RWPE2 (cell line): ENCODE data around the gene ARHGEF4.

Experiments
- ATAC-seq: fragments of 200-7000 bp; cut with Tn5 transposase; 3 replicates; pipeline ENCODE4 v1.9.1; 2021; ENCODE audit warnings: low read depth
- DNase-seq: peaks from one replicate; pipeline ENCODE4 v3.0.0-alpha.2; 2020; ENCODE audit warnings: low spot score
- H3K27ac ChIP-seq: fragments of 450-650 bp; 2 replicates; pipeline ENCODE4 v1.5.1; 2017; ENCODE audit warnings: mild to moderate bottlenecking; ENCODE audit not compliant: poor library complexity, severe bottlenecking
- H3K27me3 ChIP-seq: fragments of 250-450 bp; sonication (Bioruptor Pico); 2 replicates; pipeline ENCODE4 v1.5.1; 2021; ENCODE audit warnings: mild to moderate bottlenecking, moderate library complexity; ENCODE audit not compliant: insufficient read depth, poor library complexity, severe bottlenecking
- H3K36me3 ChIP-seq: fragments of 250-450 bp; sonication (Bioruptor Pico); 2 replicates; pipeline ENCODE4 v1.5.1; 2020; ENCODE audit warnings: low read depth, mild to moderate bottlenecking, moderate library complexity
- H3K4me1 ChIP-seq: fragments of 250-450 bp; sonication (Bioruptor Pico); 2 replicates; pipeline ENCODE4 v1.5.1; 2021; ENCODE audit warnings: mild to moderate bottlenecking, moderate library complexity; ENCODE audit not compliant: insufficient read depth, poor library complexity, severe bottlenecking
- H3K4me3 ChIP-seq: fragments of 250-450 bp; sonication (Bioruptor Pico); 2 replicates; pipeline ENCODE4 v1.5.1; 2021; ENCODE audit warnings: mild to moderate bottlenecking, moderate library complexity; ENCODE audit not compliant: severe bottlenecking
- H3K9me3 ChIP-seq: fragments of 250-450 bp; sonication (Bioruptor Pico); 2 replicates; pipeline ENCODE4 v1.5.1; 2021; ENCODE audit warnings: mild to moderate bottlenecking, moderate library complexity; ENCODE audit not compliant: severe bottlenecking
- TF ChIP-seq, protein P1 (sequence below): fragments of 450-650 bp; IDR thresholded peaks from one replicate; pipeline ENCODE4 v1.5.1; 2017; ENCODE audit warnings: mild to moderate bottlenecking, moderate library complexity; ENCODE audit not compliant: poor library complexity, severe bottlenecking

ARHGEF4 gene

DNA sequence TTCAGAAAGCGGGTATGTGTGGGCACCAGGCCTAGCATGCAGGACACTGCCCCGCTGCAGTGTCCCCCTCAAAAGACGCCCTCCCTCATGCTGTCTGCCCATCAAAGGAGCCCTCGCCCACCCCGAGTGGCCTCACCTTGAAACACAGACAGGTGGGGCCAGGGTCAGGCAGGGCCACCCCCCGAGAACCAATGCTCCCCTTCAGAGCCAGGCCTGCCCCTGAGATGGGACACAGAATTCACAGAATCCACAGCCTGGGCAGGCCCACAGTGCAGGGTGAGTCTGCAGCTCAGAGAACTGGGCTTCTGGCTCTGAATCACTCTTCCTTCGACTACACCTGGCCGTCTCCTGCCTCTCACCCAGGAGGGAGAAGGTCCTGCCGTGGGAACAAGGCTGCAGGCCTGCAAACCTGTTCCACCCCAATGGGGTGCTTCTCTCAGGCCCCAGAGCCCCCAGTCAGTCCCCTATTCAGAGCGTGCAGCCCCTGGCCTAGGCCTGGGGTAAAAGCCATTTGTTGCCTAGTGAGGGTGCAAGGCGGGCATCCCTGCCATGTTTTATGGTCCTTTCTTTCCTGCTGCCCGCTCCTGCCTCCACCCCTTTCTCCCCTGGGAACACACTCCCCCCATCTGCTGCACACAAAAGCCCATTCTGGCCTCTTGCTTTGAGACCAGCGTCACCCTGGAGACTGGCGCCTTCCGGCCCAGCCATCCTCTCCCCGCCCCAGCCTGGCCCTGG lies 11.3 kb upstream of the ARHGEF4 start:
- H3K27ac ChIP-seq: peak overlapping the region; percentile 45
- peak; percentile 40 for ATAC-seq
- TF ChIP-seq, protein P1, sequence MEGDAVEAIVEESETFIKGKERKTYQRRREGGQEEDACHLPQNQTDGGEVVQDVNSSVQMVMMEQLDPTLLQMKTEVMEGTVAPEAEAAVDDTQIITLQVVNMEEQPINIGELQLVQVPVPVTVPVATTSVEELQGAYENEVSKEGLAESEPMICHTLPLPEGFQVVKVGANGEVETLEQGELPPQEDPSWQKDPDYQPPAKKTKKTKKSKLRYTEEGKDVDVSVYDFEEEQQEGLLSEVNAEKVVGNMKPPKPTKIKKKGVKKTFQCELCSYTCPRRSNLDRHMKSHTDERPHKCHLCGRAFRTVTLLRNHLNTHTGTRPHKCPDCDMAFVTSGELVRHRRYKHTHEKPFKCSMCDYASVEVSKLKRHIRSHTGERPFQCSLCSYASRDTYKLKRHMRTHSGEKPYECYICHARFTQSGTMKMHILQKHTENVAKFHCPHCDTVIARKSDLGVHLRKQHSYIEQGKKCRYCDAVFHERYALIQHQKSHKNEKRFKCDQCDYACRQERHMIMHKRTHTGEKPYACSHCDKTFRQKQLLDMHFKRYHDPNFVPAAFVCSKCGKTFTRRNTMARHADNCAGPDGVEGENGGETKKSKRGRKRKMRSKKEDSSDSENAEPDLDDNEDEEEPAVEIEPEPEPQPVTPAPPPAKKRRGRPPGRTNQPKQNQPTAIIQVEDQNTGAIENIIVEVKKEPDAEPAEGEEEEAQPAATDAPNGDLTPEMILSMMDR: no peak

DNA sequence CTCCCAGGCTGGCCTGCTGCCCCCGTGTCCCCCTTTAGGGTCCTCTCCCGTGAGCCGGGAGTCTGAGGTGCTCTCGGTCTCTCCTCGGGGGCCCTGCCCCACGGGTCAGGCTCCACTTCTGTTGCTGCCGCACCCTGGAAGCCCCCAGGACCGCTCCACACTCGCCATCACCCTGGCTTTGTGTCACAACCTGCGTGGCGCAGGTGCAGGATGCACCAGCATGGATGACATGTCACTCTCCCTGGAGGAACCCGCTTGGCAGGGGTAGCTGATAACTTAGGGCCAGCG lies 10.8 kb upstream of the ARHGEF4 start:
- Histone ChIP-seq H3K27ac (peak overlapping the region; percentile 45), H3K4me1 (peaks cover 51% of the 10 kb centered on the region)
- no peak for ATAC-seq

More for the DNA sequence above, 11.3 kb upstream of the ARHGEF4 start:
- no peak overlapping the region for H3K4me3 ChIP-seq
- no peaks in the 10 kb centered on the region for H3K36me3 ChIP-seq
- peaks cover 51% of the 10 kb centered on the region for H3K4me1 ChIP-seq
- DNase-seq: peak; percentile 60
- H3K9me3 ChIP-seq: no peaks in the 10 kb centered on the region
- H3K27me3 ChIP-seq: no peaks in the 10 kb centered on the region

DNA sequence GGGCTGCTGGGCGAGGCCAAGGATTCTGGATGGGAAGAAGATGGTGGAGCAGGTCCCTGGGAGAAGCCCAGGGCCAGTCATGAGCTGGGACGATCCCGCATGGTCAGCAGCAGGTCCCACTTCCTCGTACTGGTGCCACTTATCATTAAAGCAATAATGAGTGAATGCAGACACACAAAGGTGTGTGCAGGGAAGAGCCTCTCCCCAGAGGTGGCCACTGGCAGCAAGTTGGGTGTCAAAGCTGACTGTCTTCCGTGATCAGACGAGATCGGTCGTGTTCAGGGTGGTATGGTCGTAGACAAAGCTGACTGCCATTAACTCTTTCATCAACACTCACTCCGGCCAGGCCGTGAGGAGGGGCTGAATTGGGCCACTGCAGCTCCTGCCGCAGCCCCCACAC lies 10.3 kb upstream of the ARHGEF4 start:
- no peak for ATAC-seq
- Histone ChIP-seq H3K36me3 (no peaks in the 10 kb centered on the region), H3K27me3 (no peaks in the 10 kb centered on the region), H3K27ac (peak overlapping the region; percentile 78), H3K4me3 (no peak overlapping the region), H3K4me1 (peaks cover 51% of the 10 kb centered on the region), H3K9me3 (no peaks in the 10 kb centered on the region)
- no peak for DNase-seq
- TF ChIP-seq, protein P1: no peak

More for the DNA sequence above, 10.8 kb upstream of the ARHGEF4 start:
- no peak overlapping the region for H3K4me3 ChIP-seq
- H3K27me3 ChIP-seq: no peaks in the 10 kb centered on the region
- no peak for DNase-seq
- no peaks in the 10 kb centered on the region for H3K36me3 ChIP-seq
- TF ChIP-seq, protein P1: no peak
- H3K9me3 ChIP-seq: no peaks in the 10 kb centered on the region

DNA sequence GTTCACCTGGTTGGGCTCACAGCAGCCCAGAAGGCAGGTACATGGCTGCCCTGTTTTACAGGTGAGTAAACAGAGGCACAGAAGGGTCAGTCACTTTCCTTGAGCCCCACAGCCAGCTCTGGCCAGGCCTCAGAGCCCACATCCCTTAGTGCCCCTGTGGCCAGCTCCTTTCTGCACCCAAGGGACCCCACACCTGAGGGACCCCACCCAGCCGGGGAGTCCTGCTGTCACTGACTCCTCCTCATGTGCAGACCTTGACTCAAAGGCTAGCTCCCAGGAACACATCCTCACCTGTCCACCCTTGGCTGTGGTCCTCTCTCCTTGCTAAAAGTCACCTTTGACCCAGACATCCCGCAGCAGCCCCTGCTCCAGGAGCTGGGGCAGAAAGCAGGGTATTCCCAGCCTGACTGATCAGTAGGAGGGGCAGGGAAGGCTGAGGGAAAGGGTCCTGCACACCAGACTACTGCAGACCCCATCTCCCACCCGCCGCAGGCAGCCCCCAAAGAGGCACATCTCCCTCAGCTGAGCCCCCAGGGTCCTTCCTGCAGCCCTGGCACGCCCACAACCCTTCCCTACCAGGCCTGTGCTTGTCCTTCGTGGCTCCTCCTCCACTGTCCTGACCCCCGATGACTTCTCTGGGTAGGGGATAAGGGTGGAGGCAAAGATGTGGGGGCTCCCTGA lies 9.8 kb upstream of the ARHGEF4 start:
- DNase-seq: no peak
- H3K27me3 ChIP-seq: no peaks in the 10 kb centered on the region
- no peaks in the 10 kb centered on the region for H3K9me3 ChIP-seq
- peaks cover 51% of the 10 kb centered on the region for H3K4me1 ChIP-seq
- no peak for ATAC-seq
- H3K27ac ChIP-seq: peak overlapping the region; percentile 78
- no peaks in the 10 kb centered on the region for H3K36me3 ChIP-seq
- TF ChIP-seq, protein P1: no peak
- no peak overlapping the region for H3K4me3 ChIP-seq
